ENCODE data around the gene BRAF. TPM values are rescaled to one million over a fixed set of nuclear protein-coding genes. Genes with fewer than 3 reads are reported as not detected.
A peak's percentile ranks its signal among the peaks of the same experiment; 100 is the strongest.
"Not testable (repeated sequence)": the region's sequence is repeated elsewhere in the genome, so short reads cannot be mapped to it uniquely, and the experiment has no call there.

Gene BRAF
- total RNA-seq, 1 donor from 2014 or later, result 11.3 TPM

GRCh38 chr7:140696024-140696679 lies 228.6 kb downstream of the BRAF start:
- DNase-seq (ENCODE audit: low read depth), result peak; percentile 72
- FAIRE-seq, result no peak
- H3K27me3 ChIP-seq (ENCODE audit: control insufficient read depth, insufficient read depth, low read length), result no peaks in the 10 kb centered on the region
- peaks cover 1% of the 10 kb centered on the region for H3K36me3 ChIP-seq (ENCODE audit: control insufficient read depth, insufficient read depth, low read length)
- H3K4me3 ChIP-seq (ENCODE audit: low read depth, low read length), result peak overlapping the region; percentile 97
- TF ChIP-seq CTCF (IDR thresholded peaks at IDR 0.05; ENCODE audit: insufficient read depth, low read length, severe bottlenecking), result no peak

GRCh38 chr7:140695381-140695780 lies 229.3 kb downstream of the BRAF start:
- DNase-seq (ENCODE audit: low read depth) (no peak), FAIRE-seq (no peak)
- Histone ChIP-seq H3K4me3 (ENCODE audit: low read depth, low read length) (no peak overlapping the region), H3K27me3 (ENCODE audit: control insufficient read depth, insufficient read depth, low read length) (no peaks in the 10 kb centered on the region), H3K36me3 (ENCODE audit: control insufficient read depth, insufficient read depth, low read length) (peaks cover 1% of the 10 kb centered on the region)
- no peak for TF ChIP-seq CTCF (IDR thresholded peaks at IDR 0.05; ENCODE audit: insufficient read depth, low read length, severe bottlenecking)

GRCh38 chr7:140694592-140694991 lies 230.1 kb downstream of the BRAF start:
- no peak for TF ChIP-seq CTCF (IDR thresholded peaks at IDR 0.05; ENCODE audit: insufficient read depth, low read length, severe bottlenecking)
- DNase-seq (ENCODE audit: low read depth) (no peak), FAIRE-seq (no peak)
- H3K27me3 ChIP-seq (ENCODE audit: control insufficient read depth, insufficient read depth, low read length), result no peaks in the 10 kb centered on the region
- H3K4me3 ChIP-seq (ENCODE audit: low read depth, low read length), result no peak overlapping the region
- peaks cover 4% of the 10 kb centered on the region for H3K36me3 ChIP-seq (ENCODE audit: control insufficient read depth, insufficient read depth, low read length)

- not testable (repeated sequence) for H3K4me3 ChIP-seq (ENCODE audit: low read depth, low read length); FAIRE-seq; DNase-seq (ENCODE audit: low read depth); H3K27me3 ChIP-seq (ENCODE audit: control insufficient read depth, insufficient read depth, low read length); H3K36me3 ChIP-seq (ENCODE audit: control insufficient read depth, insufficient read depth, low read length)
These were observed 230.9 kb downstream of the BRAF start for GRCh38 chr7:140693849-140694248.

- no peak for TF ChIP-seq CTCF (IDR thresholded peaks at IDR 0.05; ENCODE audit: insufficient read depth, low read length, severe bottlenecking)
- no peaks in the 10 kb centered on the region for H3K27me3 ChIP-seq (ENCODE audit: control insufficient read depth, insufficient read depth, low read length)
- DNase-seq (ENCODE audit: low read depth), result no peak
- peaks cover 7% of the 10 kb centered on the region for H3K36me3 ChIP-seq (ENCODE audit: control insufficient read depth, insufficient read depth, low read length)
- no peak for FAIRE-seq
- no peak overlapping the region for H3K4me3 ChIP-seq (ENCODE audit: low read depth, low read length)
These were observed 233.2 kb downstream of the BRAF start for GRCh38 chr7:140691376-140692045.

GRCh38 chr7:140689199-140690152 lies 235.3 kb downstream of the BRAF start:
- FAIRE-seq (no peak), DNase-seq (ENCODE audit: low read depth) (no peak)
- Histone ChIP-seq H3K36me3 (ENCODE audit: control insufficient read depth, insufficient read depth, low read length) (peaks cover 8% of the 10 kb centered on the region), H3K4me3 (ENCODE audit: low read depth, low read length) (no peak overlapping the region), H3K27me3 (ENCODE audit: control insufficient read depth, insufficient read depth, low read length) (no peaks in the 10 kb centered on the region)
- TF ChIP-seq CTCF (IDR thresholded peaks at IDR 0.05; ENCODE audit: insufficient read depth, low read length, severe bottlenecking), result no peak
